Adrenal gland (tissue), 5 donors: ENCODE results near the gene TMEM245.

Source experiments
- POLR2A ChIP-seq, 2 donors: fragments of 450-650 bp; IDR thresholded peaks; one replicate each; pipeline ENCODE4 v1.6.1; 2017; ENCODE audit warnings: antibody characterized with exemption in 2 of 2, mild to moderate bottlenecking in 2 of 2, moderate library complexity in 1 of 2
- TF ChIP-seq, protein P1 (sequence below), 6 experiments: fragments of 450-650 bp in 4 of 6; fragments of 200-600 bp in 2 of 6; sonication (generic) in 1 of 6; IDR thresholded peaks; 1 replicate in 5 of 6; 2 replicates in 1 of 6; pipeline versions ENCODE4 v1.5.1 to v1.8.0; 2016 to 2021; ENCODE audit warnings: antibody characterized with exemption in 6 of 6, mild to moderate bottlenecking in 2 of 6, moderate library complexity in 1 of 6
- donor health status: DM: no; HTN: no; CAD: no.

DNA sequence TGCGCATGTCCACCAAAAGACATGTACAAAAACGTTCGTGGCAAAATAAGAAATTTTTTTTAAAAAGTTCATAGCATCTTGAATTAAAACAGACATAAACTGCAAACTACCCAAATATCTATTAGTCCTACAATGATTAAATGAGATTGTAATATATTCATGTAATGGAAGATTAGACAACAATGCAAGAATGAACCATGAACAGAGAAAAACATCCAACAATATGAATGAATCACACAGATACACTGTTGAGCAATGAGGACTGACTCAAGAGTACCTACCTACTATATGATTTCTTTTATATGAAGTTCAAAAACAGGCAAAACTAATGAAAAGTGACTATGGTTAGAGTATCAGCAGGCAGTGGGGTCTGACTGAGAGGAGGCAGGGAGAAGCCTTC lies 88.5 kb downstream of the TMEM245 start:
- TF ChIP-seq, protein P1, sequence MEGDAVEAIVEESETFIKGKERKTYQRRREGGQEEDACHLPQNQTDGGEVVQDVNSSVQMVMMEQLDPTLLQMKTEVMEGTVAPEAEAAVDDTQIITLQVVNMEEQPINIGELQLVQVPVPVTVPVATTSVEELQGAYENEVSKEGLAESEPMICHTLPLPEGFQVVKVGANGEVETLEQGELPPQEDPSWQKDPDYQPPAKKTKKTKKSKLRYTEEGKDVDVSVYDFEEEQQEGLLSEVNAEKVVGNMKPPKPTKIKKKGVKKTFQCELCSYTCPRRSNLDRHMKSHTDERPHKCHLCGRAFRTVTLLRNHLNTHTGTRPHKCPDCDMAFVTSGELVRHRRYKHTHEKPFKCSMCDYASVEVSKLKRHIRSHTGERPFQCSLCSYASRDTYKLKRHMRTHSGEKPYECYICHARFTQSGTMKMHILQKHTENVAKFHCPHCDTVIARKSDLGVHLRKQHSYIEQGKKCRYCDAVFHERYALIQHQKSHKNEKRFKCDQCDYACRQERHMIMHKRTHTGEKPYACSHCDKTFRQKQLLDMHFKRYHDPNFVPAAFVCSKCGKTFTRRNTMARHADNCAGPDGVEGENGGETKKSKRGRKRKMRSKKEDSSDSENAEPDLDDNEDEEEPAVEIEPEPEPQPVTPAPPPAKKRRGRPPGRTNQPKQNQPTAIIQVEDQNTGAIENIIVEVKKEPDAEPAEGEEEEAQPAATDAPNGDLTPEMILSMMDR (IDR thresholded peaks at IDR 0.05): no peak
- TF ChIP-seq POLR2A (IDR thresholded peaks at IDR 0.05): no peak
